Suprapubic skin (tissue), 4 donors: Measurements from ENCODE around the gene CLDN19.

ENCODE experiments used
- POLR2A ChIP-seq, 2 donors: fragments of 450-650 bp; IDR thresholded peaks; one replicate each; pipeline ENCODE4 v1.6.1; 2017; ENCODE audit warnings: antibody characterized with exemption in 2 of 2, mild to moderate bottlenecking in 2 of 2, moderate library complexity in 2 of 2
- POLR2AphosphoS5 ChIP-seq, 3 donors: sonication (generic); formaldehyde crosslinking; IDR thresholded peaks; one replicate each; pipeline ENCODE4 v1.6.1; 2017; ENCODE audit warnings: antibody characterized with exemption in 3 of 3
- TF ChIP-seq, protein P1 (sequence below), 2 donors: fragments of 200-600 bp in 1 of 2; fragments of 450-650 bp in 1 of 2; sonication (generic) in 1 of 2; IDR thresholded peaks; one replicate each; pipeline ENCODE4 v1.5.1; 2016 to 2019; ENCODE audit warnings: antibody characterized with exemption in 2 of 2, mild to moderate bottlenecking in 1 of 2, moderate library complexity in 1 of 2

DNA sequence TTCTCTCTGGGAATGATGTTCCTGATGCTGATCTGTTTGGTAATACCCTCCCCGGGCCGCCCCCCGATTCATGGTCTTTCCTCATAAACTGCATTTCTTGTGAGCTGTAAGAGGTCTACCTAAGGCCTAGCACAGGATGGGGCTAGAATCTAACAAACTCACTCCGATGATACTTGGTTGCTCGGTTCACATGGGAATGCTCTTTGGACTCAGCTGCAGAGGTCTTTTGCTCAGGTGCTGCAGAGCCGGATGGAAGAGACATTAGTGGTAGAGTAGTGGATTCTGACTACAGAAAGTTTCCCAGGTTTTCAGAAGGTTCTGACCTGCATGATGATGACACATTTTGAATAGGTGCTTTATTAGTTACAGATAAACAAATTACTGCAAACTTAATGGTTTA, 36.5 kb upstream of the CLDN19 start:
- TF ChIP-seq, protein P1, sequence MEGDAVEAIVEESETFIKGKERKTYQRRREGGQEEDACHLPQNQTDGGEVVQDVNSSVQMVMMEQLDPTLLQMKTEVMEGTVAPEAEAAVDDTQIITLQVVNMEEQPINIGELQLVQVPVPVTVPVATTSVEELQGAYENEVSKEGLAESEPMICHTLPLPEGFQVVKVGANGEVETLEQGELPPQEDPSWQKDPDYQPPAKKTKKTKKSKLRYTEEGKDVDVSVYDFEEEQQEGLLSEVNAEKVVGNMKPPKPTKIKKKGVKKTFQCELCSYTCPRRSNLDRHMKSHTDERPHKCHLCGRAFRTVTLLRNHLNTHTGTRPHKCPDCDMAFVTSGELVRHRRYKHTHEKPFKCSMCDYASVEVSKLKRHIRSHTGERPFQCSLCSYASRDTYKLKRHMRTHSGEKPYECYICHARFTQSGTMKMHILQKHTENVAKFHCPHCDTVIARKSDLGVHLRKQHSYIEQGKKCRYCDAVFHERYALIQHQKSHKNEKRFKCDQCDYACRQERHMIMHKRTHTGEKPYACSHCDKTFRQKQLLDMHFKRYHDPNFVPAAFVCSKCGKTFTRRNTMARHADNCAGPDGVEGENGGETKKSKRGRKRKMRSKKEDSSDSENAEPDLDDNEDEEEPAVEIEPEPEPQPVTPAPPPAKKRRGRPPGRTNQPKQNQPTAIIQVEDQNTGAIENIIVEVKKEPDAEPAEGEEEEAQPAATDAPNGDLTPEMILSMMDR (IDR thresholded peaks at IDR 0.05) = no peak
- TF ChIP-seq POLR2A (IDR thresholded peaks at IDR 0.05) = no peak
- TF ChIP-seq POLR2AphosphoS5 (IDR thresholded peaks at IDR 0.05) = no peak
